ENCODE data around the gene SETD1B.
"Not testable (repeated sequence)": the region's sequence is repeated elsewhere in the genome, so short reads cannot be mapped to it uniquely, and the experiment has no call there.

Gene SETD1B

DNA sequence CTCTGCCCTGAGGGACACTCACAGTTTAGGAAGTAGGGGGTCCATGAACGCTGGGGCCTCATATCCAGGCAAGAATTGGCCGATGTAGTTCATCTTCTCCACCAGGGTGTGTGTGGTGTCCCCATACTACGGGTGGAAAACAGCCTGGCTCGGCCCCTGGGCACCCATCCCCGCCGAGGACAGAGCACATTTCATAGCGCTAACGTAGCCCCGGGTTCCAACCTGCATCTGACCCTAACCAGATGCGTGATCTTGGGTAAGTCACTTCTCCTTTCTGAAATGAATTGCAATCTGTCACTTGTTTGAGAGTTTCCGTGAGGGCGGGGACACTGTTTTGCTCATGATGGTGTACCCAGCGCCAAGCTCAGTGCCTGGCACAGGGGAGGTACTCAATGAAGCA, 45.9 kb downstream of the SETD1B start:
- DNase-seq = no peak

DNA sequence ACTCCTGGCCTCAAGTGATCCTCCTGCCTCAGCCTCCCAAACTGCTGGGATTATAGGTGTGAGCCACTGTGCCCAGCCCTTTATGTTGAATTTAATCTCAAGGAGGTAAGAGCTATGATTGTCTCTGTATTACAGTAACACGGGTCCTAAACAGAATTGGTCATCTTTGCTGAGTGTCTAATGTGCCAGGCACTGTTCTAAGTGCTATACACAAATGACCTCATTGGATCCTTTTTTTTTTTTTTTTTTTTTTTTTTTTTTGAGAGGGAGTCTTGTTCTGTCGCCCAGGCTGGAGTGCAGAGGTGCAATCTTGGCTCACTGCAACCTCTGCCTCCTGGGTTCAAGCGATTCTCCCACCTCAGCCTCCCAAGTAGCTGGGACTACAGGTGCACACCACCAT, 48.6 kb downstream of the SETD1B start:
- H3K79me2 ChIP-seq (ENCODE audit: insufficient read depth, low read length); H3K9me3 ChIP-seq (ENCODE audit: insufficient read depth, low read length, severe bottlenecking); H3K4me2 ChIP-seq (ENCODE audit: insufficient read depth, low read length); DNase-seq; ATAC-seq (ENCODE audit: insufficient read depth, low read depth); H4K20me1 ChIP-seq (ENCODE audit: insufficient read depth, low read length); H3K4me1 ChIP-seq (ENCODE audit: insufficient read depth, low read length); H3K27ac ChIP-seq (ENCODE audit: low read length); H3K4me3 ChIP-seq (ENCODE audit: low read depth in 1 of 2, low read length in 2 of 2); H3K27me3 ChIP-seq (ENCODE audit: insufficient read depth, low read length, poor library complexity); H3K36me3 ChIP-seq (ENCODE audit: insufficient read depth, low read length); H2AFZ ChIP-seq (ENCODE audit: low read depth, low read length); H3K9ac ChIP-seq (ENCODE audit: low read depth, low read length): not testable (repeated sequence)

More for the DNA sequence above, 45.9 kb downstream of the SETD1B start:
- TF ChIP-seq EZH2 (IDR thresholded peaks at IDR 0.05; ENCODE audit: borderline replicate concordance, low read depth, low read length, severe bottlenecking) = no peak
- TF ChIP-seq, protein P1, sequence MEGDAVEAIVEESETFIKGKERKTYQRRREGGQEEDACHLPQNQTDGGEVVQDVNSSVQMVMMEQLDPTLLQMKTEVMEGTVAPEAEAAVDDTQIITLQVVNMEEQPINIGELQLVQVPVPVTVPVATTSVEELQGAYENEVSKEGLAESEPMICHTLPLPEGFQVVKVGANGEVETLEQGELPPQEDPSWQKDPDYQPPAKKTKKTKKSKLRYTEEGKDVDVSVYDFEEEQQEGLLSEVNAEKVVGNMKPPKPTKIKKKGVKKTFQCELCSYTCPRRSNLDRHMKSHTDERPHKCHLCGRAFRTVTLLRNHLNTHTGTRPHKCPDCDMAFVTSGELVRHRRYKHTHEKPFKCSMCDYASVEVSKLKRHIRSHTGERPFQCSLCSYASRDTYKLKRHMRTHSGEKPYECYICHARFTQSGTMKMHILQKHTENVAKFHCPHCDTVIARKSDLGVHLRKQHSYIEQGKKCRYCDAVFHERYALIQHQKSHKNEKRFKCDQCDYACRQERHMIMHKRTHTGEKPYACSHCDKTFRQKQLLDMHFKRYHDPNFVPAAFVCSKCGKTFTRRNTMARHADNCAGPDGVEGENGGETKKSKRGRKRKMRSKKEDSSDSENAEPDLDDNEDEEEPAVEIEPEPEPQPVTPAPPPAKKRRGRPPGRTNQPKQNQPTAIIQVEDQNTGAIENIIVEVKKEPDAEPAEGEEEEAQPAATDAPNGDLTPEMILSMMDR (IDR thresholded peaks at IDR 0.05; ENCODE audit: borderline replicate concordance, extremely low read depth, low read length, poor library complexity, severe bottlenecking) = no peak
- Histone ChIP-seq H2AFZ (ENCODE audit: low read depth, low read length) (no peak overlapping the region), H3K4me2 (ENCODE audit: insufficient read depth, low read length) (no peak overlapping the region), H3K36me3 (ENCODE audit: insufficient read depth, low read length) (no peaks in the 10 kb centered on the region), H3K9me3 (ENCODE audit: insufficient read depth, low read length, severe bottlenecking) (no peaks in the 10 kb centered on the region), H3K79me2 (ENCODE audit: insufficient read depth, low read length) (no peaks in the 10 kb centered on the region), H3K27me3 (ENCODE audit: insufficient read depth, low read length, poor library complexity) (no peaks in the 10 kb centered on the region), H3K4me1 (ENCODE audit: insufficient read depth, low read length) (no peaks in the 10 kb centered on the region), H3K9ac (ENCODE audit: low read depth, low read length) (no peak overlapping the region), H3K4me3 (ENCODE audit: low read depth in 1 of 2, low read length in 2 of 2) (no peak overlapping the region), H3K27ac (ENCODE audit: low read length) (no peak overlapping the region), H4K20me1 (ENCODE audit: insufficient read depth, low read length) (no peaks in the 10 kb centered on the region)
- ATAC-seq (ENCODE audit: insufficient read depth, low read depth) = no peak

DNA sequence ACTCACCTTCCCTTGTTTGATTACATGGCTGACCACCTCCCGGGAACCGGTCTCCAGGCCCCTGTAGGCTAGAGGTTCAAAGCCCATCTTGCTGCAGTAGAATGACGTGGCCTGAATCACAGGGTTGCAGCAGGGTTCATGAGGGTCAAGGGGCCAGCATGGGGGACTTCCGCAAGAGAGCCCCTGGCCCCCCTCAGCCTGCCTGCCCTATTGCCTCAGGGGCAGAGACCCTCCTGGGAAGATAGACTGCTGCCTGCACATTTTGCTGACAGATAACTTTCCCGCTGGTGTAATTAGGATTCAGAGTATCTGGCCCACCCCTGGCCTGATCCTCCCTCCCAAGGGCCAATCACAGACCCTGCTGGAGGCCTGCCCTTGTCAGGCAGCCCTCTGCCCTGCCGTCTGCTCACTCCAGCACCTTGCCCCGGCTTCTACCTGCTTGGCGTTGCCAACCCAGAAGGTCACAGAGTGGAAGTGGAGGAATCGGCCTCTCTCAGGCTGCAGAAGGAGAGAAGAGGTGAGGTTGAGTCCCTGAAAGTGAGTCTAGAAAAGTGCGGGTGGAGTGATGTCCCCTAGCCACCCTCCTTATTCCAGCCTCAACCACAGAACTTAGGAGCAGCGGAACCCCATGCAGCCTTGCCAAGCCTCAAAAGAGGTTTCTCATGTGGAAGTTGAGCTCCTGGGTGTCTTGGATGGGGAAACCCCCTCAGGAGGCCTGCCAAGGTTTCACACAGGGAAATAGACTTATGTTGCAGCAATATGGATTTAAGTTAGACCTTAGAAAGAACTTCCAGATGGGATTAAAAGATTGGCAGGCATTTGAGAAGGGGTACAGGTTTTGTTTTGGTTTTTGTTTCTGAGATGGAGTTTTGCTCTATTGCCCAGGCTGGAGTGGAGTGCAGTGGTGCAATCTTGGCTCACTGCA, 53.8 kb downstream of the SETD1B start:
- no peak for DNase-seq
- Histone ChIP-seq H3K27me3 (ENCODE audit: insufficient read depth, low read length, poor library complexity) (no peaks in the 10 kb centered on the region), H3K27ac (ENCODE audit: low read length) (no peak overlapping the region), H2AFZ (ENCODE audit: low read depth, low read length) (no peak overlapping the region), H3K4me1 (ENCODE audit: insufficient read depth, low read length) (no peaks in the 10 kb centered on the region), H3K4me3 (ENCODE audit: low read depth in 1 of 2, low read length in 2 of 2) (no peak overlapping the region), H4K20me1 (ENCODE audit: insufficient read depth, low read length) (no peaks in the 10 kb centered on the region), H3K9me3 (ENCODE audit: insufficient read depth, low read length, severe bottlenecking) (no peaks in the 10 kb centered on the region), H3K36me3 (ENCODE audit: insufficient read depth, low read length) (no peaks in the 10 kb centered on the region), H3K9ac (ENCODE audit: low read depth, low read length) (no peak overlapping the region), H3K4me2 (ENCODE audit: insufficient read depth, low read length) (no peak overlapping the region), H3K79me2 (ENCODE audit: insufficient read depth, low read length) (no peaks in the 10 kb centered on the region)
- no peak for ATAC-seq (ENCODE audit: insufficient read depth, low read depth)
- TF ChIP-seq, protein P1 (IDR thresholded peaks at IDR 0.05; ENCODE audit: borderline replicate concordance, extremely low read depth, low read length, poor library complexity, severe bottlenecking) = no peak
- TF ChIP-seq EZH2 (IDR thresholded peaks at IDR 0.05; ENCODE audit: borderline replicate concordance, low read depth, low read length, severe bottlenecking) = no peak

DNA sequence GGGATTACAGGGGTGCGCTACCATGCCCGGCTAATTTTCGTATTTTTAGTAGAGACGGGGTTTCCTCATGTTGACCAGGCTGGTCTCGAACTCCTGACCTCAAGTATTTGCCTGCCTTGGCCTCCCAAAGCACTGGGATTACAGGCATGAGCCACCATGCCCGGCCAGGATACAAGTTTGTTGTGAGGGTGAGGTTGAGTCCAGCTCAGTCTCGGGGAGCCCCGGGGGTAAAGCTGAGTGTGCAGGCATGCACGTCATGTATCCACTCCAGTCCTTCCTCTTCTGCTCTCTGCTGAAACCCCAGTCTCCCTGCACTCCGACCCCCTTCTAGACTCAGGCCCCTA, 54.5 kb downstream of the SETD1B start:
- Histone ChIP-seq H3K4me3 (ENCODE audit: low read depth in 1 of 2, low read length in 2 of 2) (no peak overlapping the region), H3K9ac (ENCODE audit: low read depth, low read length) (no peak overlapping the region), H3K27me3 (ENCODE audit: insufficient read depth, low read length, poor library complexity) (no peaks in the 10 kb centered on the region), H3K79me2 (ENCODE audit: insufficient read depth, low read length) (no peaks in the 10 kb centered on the region), H3K27ac (ENCODE audit: low read length) (no peak overlapping the region), H2AFZ (ENCODE audit: low read depth, low read length) (no peak overlapping the region), H3K9me3 (ENCODE audit: insufficient read depth, low read length, severe bottlenecking) (no peaks in the 10 kb centered on the region), H3K4me2 (ENCODE audit: insufficient read depth, low read length) (no peak overlapping the region), H4K20me1 (ENCODE audit: insufficient read depth, low read length) (no peaks in the 10 kb centered on the region), H3K4me1 (ENCODE audit: insufficient read depth, low read length) (no peaks in the 10 kb centered on the region), H3K36me3 (ENCODE audit: insufficient read depth, low read length) (no peaks in the 10 kb centered on the region)
- DNase-seq (no peak), ATAC-seq (ENCODE audit: insufficient read depth, low read depth) (no peak)
- TF ChIP-seq EZH2 (IDR thresholded peaks at IDR 0.05; ENCODE audit: borderline replicate concordance, low read depth, low read length, severe bottlenecking) = no peak
- TF ChIP-seq, protein P1 (IDR thresholded peaks at IDR 0.05; ENCODE audit: borderline replicate concordance, extremely low read depth, low read length, poor library complexity, severe bottlenecking) = no peak

Measured in DND-41 (cell line).